Neural crest cell (in vitro differentiated cells): ENCODE data around the gene PSMD2. TPM values are rescaled to one million over a fixed set of nuclear protein-coding genes. Genes with fewer than 3 reads are reported as not detected.

ENCODE experiments used
- DNase-seq: peaks from one replicate; pipeline ENCODE4 v3.0.0; 2021; ENCODE audit warnings: low read depth, mixed read lengths, low spot score
- H3K27ac Mint-ChIP-seq: one replicate; pipeline ENCODE4 v1.8.0; 2021; ENCODE audit warnings: mild to moderate bottlenecking, mixed read lengths; ENCODE audit not compliant: unreplicated experiment
- H3K27me3 Mint-ChIP-seq: 2 replicates; pipeline ENCODE4 v1.8.0; 2021; ENCODE audit warnings: low read depth, mild to moderate bottlenecking, mixed read lengths
- H3K36me3 Mint-ChIP-seq: 2 replicates; pipeline ENCODE4 v1.8.0; 2021; ENCODE audit warnings: low read depth, mild to moderate bottlenecking, mixed read lengths
- H3K4me1 Mint-ChIP-seq: 2 replicates; pipeline ENCODE4 v1.8.0; 2021; ENCODE audit warnings: mixed read lengths
- H3K4me3 Mint-ChIP-seq: one replicate; pipeline ENCODE4 v1.8.0; 2021; ENCODE audit warnings: mild to moderate bottlenecking, mixed read lengths
- H3K9me3 Mint-ChIP-seq: 2 replicates; pipeline ENCODE4 v1.8.0; 2021; ENCODE audit warnings: mixed read lengths
- CTCF ChIP-seq: fragments of 200-600 bp; sonication (generic); conservative IDR thresholded peaks from 2 replicates; pipeline ENCODE4 v1.5.0; 2021; ENCODE audit warnings: antibody characterized with exemption, mild to moderate bottlenecking
- total RNA-seq: library from RNA; stranded (reverse); gene quantifications from 2 replicates; pipeline ENCODE4 v1.2.1, GENCODE V29; 2021

Gene PSMD2
- total RNA-seq, 1 donor from 2014 or later = 378 TPM

GRCh38 chr3:184344579-184345316 lies 45.7 kb downstream of the PSMD2 start:
- H3K4me3 Mint-ChIP-seq = no peak overlapping the region
- DNase-seq = no peak

GRCh38 chr3:184345317-184346144 lies 46.5 kb downstream of the PSMD2 start:
- H3K4me3 Mint-ChIP-seq = peak overlapping the region; percentile 82
- no peaks in the 10 kb centered on the region for H3K27me3 Mint-ChIP-seq
- DNase-seq = peak; percentile 44
- no peaks in the 10 kb centered on the region for H3K9me3 Mint-ChIP-seq
- peaks cover 21% of the 10 kb centered on the region for H3K4me1 Mint-ChIP-seq
- peaks cover 10% of the 10 kb centered on the region for H3K36me3 Mint-ChIP-seq
- peak overlapping the region; percentile 84 for H3K27ac Mint-ChIP-seq
- TF ChIP-seq CTCF = peak; percentile 62

More at GRCh38 chr3:184344579-184345316, 45.7 kb downstream of the PSMD2 start:
- H3K27me3 Mint-ChIP-seq = no peaks in the 10 kb centered on the region
- H3K36me3 Mint-ChIP-seq = peaks cover 10% of the 10 kb centered on the region
- H3K27ac Mint-ChIP-seq = no peak overlapping the region
- no peak for TF ChIP-seq CTCF
- H3K9me3 Mint-ChIP-seq = no peaks in the 10 kb centered on the region
- peaks cover 20% of the 10 kb centered on the region for H3K4me1 Mint-ChIP-seq

GRCh38 chr3:184346480-184347190 lies 47.6 kb downstream of the PSMD2 start:
- TF ChIP-seq CTCF = no peak
- Mint-ChIP-seq H3K27ac (no peak overlapping the region), H3K36me3 (peaks cover 10% of the 10 kb centered on the region), H3K9me3 (no peaks in the 10 kb centered on the region), H3K4me1 (peaks cover 22% of the 10 kb centered on the region), H3K4me3 (no peak overlapping the region), H3K27me3 (no peaks in the 10 kb centered on the region)
- DNase-seq = no peak

- peaks cover 12% of the 10 kb centered on the region for H3K36me3 Mint-ChIP-seq
- no peaks in the 10 kb centered on the region for H3K27me3 Mint-ChIP-seq
- no peak for DNase-seq
- peaks cover 30% of the 10 kb centered on the region for H3K4me1 Mint-ChIP-seq
- H3K9me3 Mint-ChIP-seq = no peaks in the 10 kb centered on the region
- no peak overlapping the region for H3K4me3 Mint-ChIP-seq
- TF ChIP-seq CTCF = no peak
- no peak overlapping the region for H3K27ac Mint-ChIP-seq
These were observed 48.4 kb downstream of the PSMD2 start for GRCh38 chr3:184347321-184348056.

GRCh38 chr3:184348057-184348382 lies 49.0 kb downstream of the PSMD2 start:
- H3K4me3 Mint-ChIP-seq = no peak overlapping the region
- H3K27ac Mint-ChIP-seq = no peak overlapping the region
- no peak for DNase-seq
- H3K9me3 Mint-ChIP-seq = no peaks in the 10 kb centered on the region
- peaks cover 30% of the 10 kb centered on the region for H3K4me1 Mint-ChIP-seq
- peaks cover 10% of the 10 kb centered on the region for H3K36me3 Mint-ChIP-seq
- H3K27me3 Mint-ChIP-seq = no peaks in the 10 kb centered on the region
- no peak for TF ChIP-seq CTCF
